Measurements from ENCODE around the gene ANKRD55.
"Not testable (repeated sequence)": the region's sequence is repeated elsewhere in the genome, so short reads cannot be mapped to it uniquely, and the experiment has no call there.

ANKRD55 gene

GRCh38 chr5:56251918-56252553 lies 18.9 kb upstream of the ANKRD55 start:
- DNase-seq: no peak

- DNase-seq: no peak
Measured at GRCh38 chr5:56251440-56251839, 18.3 kb upstream of the ANKRD55 start.

- no peak for DNase-seq
Measured at GRCh38 chr5:56250011-56250410, 16.9 kb upstream of the ANKRD55 start.

DNA sequence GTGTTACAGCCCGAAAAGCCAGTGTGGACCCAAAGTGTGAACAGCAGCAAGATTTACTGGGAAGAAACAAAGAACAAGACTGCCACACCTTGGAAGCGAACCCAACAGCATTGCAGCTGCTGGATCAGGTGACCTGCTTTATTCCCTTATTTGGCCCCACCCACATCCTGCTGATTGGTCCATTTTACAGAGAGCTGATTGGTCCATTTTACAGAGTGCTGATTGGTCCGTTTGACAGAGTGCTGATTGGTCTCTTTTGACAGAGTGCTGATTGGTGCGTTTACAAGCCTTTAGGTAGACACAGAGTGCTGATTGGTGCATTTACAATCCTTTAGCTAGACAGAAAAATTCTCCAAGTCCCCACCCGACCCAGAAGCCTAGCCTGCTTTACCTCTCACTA lies 16.0 kb upstream of the ANKRD55 start:
- DNase-seq: not testable (repeated sequence)

GRCh38 chr5:56247592-56247991 lies 14.5 kb upstream of the ANKRD55 start:
- DNase-seq: no peak

DNA sequence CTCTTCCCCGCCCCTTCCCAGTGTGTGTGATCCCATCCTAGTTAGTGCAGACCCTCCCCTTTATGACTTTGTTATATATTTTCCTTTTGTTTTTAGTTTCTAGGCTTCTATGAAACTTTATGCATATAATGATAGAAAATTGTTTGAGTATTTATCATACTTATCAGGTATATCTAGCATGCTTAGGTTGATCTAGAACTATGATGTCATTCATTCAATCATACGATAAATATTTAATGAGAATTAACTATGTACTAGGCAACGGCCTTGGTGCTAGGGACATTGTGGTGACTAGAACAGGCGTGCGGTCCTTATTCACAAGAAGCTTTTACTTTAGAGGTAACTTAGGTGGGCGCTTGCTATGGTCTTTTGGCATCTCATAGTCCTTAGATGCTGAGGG lies 13.6 kb upstream of the ANKRD55 start:
- DNase-seq: no peak

DNA sequence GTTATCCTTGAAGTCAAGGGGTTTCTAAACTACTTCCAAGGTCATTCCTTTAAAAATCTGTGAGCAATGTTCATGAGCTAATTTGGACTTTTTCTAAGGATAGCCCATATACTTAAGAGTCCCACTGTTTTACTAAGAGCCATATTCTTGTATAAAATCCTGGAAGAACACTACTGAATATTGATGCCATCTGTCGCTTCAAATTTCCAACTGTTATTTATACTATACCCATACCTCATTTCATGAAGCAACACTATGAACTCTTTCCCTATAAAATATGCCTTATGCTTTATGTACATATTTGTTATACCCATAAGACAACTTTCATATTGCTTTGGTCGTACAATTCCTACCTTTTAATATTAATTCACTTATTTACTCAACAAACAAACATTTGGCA lies 12.4 kb upstream of the ANKRD55 start:
- no peak for DNase-seq

DNA sequence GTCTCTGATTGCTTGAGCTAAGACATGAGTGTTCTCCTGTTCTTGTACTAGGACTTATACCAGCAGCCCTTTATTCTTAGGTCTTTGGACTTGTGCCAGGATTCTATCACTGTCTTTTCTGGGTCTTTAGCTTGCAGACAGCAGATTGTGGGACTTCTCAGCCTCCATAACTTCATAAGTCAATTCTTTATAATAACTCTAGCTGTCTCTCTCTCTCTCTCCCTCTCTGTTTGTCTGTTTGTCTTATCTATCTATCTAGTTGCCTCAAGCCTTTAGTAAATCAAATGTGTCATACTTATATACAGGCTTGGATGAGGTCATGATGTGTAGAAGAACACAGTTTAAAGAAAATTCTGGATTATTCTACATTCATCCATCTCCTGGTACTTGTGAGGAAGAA lies 11.5 kb upstream of the ANKRD55 start:
- DNase-seq: no peak

DNA sequence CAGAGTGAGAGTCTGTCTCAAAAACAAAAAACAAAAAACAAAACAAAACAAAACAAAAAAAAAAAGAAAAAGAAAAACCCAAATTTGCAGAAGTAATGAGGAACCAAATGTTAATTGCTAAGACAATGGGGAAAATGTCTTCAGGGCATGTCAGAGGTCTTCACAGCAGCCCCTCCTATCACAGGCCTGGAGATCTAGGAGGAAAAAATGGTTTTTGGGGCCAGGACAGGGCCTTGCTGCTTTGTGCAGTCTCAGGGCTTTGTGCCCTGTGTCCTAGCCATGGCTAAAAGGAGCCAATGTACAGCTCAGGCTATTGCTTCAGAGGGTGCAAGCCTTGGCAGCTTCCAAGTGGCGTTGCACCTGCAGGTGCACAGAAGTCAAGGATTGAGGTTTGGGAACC lies 9.1 kb upstream of the ANKRD55 start:
- DNase-seq: not testable (repeated sequence)

DNA sequence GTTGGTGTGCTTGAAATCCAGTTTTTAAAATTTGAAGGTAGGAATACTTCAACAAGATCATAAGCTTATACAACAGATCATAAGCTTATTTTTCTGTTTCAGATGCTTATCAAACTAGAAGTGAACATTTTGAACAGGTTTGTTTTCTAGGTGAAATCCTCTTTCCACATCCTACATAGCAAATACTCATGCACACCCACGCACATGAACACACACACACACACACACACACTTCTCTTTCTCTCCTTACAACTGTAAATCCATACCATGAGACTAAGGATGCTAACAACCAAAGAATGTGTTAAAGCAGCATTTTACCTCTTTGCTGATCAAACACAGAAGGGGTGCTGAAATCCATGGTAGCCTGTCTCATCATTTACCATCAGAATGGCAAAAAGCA lies 592 bp downstream of the ANKRD55 start:
- no peak for DNase-seq

DNA sequence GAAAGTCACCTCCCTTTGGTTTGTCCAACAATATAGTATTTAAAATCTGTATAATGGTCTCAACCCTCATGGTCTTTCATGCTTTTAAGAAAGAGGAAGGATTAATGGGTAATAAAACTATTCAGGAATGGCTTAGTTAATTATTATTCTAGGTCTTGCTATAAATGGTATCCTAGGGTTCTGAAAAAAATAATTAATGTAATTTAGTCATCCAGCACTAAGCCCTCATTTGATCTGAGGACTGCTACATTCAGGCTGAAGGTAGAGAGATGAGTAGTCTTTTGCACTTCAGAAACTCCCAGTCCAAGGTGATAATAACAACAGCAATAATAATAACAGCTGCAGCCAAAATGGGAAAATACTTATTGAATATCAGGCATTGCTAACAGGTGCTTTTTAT lies 2.6 kb downstream of the ANKRD55 start:
- no peak for DNase-seq

- no peak for DNase-seq
Measured at GRCh38 chr5:56229111-56229510, 4.0 kb downstream of the ANKRD55 start.

DNA sequence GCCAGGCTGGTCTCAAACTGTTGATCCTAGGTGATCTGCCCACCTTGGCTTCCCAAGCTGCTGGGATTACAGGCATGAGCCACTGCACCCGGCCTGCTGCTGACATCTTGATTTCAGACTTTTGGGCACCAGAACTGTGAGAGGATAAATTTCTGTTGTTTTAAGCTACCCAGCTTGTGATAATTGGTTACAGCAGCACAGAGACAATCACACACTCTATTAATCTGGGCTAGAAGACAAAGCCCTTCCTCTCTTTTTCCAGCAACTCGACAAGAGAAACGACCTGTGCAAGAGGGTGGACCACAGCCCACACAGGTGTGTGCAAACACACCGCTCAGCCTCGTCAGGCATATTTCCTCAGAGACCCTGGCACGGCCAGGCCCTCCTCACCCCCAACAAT lies 4.5 kb downstream of the ANKRD55 start:
- no peak for DNase-seq

- DNase-seq: no peak
Measured at GRCh38 chr5:56227691-56228090, 5.4 kb downstream of the ANKRD55 start.

DNA sequence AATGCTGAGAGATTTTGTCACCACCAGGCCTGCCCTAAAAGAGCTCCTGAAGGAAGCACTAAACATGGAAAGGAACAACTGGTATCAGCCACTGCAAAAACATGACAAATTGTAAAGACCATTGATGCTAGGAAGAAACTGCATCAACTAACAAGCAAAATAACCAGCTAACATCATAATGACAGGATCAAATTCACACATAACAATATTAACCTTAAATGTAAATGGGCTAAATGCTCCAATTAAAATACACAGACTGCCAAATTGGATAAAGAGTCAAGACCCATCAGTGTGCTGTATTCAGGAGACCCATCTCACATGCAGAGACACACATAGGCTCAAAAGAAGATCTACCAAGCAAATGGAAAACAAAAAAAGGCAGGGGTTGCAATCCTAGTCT lies 9.8 kb downstream of the ANKRD55 start:
- not testable (repeated sequence) for DNase-seq

GRCh38 chr5:56221601-56222000 lies 11.5 kb downstream of the ANKRD55 start:
- not testable (repeated sequence) for DNase-seq

DNA sequence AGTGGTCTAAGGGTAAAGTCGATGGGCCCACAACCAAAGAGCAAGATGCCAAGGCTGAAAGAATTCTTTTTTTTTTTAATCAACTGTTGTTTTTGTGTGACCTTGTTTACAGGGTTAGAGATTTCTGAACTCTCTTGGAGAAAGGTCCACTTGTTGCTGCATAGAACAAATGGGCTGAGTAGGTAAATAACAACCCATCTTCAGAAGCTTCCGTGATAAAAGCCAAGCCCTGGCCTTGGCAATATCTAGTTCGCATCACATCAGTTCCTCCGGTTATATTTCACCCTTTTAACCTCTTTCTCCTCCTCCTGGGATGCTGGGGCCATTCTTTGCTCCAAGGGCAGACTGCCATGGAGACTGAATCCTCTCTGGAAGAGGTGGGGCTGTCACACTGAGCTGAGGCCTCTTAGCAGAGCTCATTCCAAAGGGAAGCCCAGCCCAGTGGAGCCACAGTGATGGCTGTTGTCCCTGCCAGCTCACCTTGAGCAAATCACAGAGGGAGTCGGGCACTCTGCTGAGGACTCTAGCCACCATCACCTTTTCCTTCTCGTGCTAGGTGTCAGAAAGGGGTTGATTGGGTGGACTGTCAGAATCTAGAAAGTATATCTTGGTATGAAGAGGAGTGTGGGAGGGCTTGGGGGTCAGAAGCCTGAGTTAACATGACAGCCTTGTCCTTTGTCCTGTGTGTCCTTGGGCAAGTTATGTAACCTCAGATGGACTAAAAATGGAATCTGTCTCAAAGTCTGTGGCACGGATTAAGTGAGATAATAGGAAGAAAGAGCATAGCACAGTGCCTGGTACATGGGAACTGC lies 17.9 kb downstream of the ANKRD55 start:
- no peak for DNase-seq

GRCh38 chr5:56213886-56214535 lies 19.1 kb downstream of the ANKRD55 start:
- DNase-seq: not testable (repeated sequence)

DNA sequence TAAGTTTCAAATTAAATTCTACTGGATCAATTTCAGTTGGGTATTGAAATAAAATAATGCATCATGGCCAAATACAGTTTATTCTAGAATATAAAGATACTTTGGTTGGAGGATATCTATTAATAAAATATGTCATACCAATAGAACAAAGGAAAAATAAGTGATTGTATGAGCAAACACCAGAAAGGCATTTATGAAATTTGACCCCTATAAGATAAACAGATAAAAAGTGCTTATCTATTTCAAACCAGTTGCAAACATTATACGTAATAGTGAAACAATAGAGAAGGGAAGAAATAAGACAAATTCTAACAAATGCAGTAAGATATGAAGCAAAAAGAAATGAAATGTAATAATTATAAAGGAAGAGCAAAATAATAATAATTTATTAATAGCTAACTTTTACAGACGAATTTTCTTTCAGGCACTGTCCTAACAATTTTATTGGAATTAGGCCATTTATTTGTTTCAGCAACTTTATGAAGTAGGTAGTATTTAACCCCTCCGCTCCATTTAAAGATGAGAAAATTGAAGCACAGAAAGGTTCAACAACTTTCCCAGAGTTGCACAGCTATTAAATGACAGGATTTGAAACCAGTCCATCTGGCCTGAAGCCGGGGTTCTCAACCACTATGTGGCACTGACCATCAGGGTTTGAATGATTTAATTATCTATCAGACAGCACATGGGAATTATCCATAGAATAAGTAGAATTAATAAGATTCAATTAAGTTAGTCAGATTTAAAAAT lies 20.8 kb downstream of the ANKRD55 start:
- no peak for DNase-seq

GRCh38 chr5:56211298-56211865 lies 21.7 kb downstream of the ANKRD55 start:
- no peak for DNase-seq

DNA sequence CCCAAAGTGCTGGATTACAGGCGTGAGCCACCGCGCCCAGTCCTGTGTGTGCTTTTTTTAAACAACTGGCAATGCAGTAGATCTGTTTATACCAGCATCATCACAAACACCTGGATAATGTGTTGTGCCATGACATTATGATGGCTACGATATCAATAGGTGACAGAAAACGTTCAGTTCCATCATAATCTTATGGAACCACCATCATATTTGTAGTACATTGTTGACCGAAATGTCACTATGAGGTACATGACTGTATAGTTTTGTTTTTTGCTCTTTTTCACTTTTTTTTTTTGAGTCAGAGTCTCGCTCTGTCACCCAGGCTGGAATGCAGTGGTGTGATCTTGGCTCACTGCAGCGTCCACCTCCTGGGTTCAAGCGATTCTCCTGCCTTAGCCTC lies 24.4 kb downstream of the ANKRD55 start:
- DNase-seq: no peak

DNA sequence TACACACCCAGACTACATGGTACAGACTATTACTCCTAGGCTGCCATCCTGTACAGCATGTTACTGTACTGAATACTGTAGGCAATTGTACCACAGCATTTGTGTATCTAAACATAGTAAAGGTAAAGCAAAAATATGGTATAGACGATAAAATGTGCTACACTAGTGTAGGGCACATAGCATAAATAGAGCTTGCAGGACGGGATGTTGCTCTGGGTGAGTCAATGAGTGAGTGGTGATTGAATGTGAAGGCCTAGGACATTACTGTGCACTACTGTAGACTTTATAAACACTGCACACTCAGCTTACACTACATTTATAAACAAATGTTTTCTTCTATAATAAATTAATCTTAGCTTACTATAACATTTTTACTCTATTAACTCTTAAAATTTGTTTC lies 25.6 kb downstream of the ANKRD55 start:
- no peak for DNase-seq

Measured in activated CD4-positive, alpha-beta T cell treated with anti-CD3 and anti-CD28 coated beads, Interleukin-2, amount 50 U/mL, for 4 hours (primary cell).